Cardiac septum (tissue), 1 donor: ENCODE data around the gene CFP. TPM values are rescaled to one million over a fixed set of nuclear protein-coding genes. Genes with fewer than 3 reads are reported as not detected.
"Not testable (repeated sequence)": the region's sequence is repeated elsewhere in the genome, so short reads cannot be mapped to it uniquely, and the experiment has no call there.

Experiments used
- DNase-seq: peaks from one replicate; pipeline ENCODE4 v3.0.0-alpha.2; 2020; ENCODE audit warnings: low spot score
- intact Hi-C: fragments of 100-400 bp; cut with DNase I; formaldehyde crosslinking; loops from one replicate; pipeline ENCODE4 v1.14.0; 2022
- total RNA-seq: library from RNA; stranded (reverse); fragmentation: NEBNext Ultra II Directional; extraction: Animal tissue kit (Norgen Biotek cat#: 25700); gene quantifications from one replicate; pipeline ENCODE4 v1.2.1, GENCODE V29; 2021
- donor health status: DM: no; HTN: no; CAD: no.

The CFP gene
- total RNA-seq, 1 donor from 2014 or later: 1.0 TPM

DNA sequence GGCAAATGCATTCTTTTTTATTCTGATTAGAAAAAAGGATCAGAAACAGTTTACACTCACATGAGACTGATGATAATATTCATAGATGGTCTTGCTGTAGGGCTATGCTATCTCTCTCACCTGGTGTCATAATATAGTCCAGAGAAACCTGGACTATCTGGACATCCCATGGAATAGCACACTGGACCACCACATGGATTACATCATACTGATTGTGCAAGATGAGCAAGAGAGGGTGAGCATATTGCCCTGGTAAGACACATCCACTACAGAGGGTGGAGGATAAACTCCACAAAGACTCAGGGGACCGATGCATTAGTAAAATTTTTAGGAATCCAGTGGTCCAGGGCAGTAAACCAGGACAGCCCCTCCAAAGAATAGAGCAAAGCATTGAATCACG is 18.2 kb downstream of the CFP start:
- DNase-seq: no peak
- intact Hi-C loops: no loop called here

DNA sequence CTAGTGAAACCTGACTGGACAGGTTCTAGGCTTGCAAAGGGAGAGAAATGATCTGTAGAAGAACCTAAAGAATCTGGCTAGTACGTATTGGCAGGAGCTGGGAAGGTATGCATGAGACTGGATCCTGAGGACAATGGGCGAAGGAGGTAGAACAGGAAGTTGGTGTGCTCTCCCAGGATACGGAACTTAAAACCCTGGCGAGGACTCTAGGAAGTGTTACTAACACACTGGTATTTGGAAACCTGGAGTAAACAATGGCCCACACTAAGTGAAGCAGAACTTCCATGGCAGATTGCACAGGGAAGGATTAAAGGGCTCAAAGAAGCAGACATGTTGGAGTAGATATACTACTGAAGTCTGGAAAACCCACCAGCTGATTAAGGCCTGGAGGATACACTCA is 19.2 kb downstream of the CFP start:
- no peak for DNase-seq
- intact Hi-C loops: no loop called here

DNA sequence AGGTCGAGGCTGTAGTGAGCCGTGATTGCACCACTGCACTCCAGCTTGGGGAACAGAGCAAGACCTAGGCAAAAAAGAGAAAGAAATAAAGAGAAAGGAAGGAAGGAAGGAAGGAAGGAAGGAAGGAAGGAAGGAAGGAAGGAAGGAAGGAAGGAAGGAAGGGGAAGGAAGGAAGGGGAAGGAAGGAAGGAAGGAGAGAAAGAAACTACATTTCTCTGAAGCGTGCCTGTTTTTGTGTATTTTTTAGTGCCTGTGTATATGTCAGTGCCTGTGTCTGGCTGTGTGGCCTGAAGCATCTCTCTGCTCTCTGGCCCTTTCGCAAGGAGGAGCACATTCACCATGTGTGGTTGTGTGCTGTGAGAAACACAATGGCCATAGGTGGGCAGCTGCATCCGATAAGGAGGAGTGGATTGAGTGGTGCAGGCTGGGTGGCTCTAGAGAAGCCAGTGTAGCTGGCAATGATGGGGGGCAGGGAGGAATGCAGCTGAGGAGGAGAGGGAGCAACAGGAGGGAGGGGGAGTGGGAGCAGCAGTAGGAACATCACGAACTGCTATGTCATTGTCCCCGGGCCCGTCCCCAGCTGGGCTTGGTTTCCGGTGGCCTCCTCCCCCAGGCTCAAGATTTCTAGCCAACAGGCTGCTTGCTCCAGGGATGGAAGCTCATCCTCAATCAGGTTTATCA is 21.5 kb downstream of the CFP start:
- no peak for DNase-seq
- intact Hi-C loops: no loop called here

DNA sequence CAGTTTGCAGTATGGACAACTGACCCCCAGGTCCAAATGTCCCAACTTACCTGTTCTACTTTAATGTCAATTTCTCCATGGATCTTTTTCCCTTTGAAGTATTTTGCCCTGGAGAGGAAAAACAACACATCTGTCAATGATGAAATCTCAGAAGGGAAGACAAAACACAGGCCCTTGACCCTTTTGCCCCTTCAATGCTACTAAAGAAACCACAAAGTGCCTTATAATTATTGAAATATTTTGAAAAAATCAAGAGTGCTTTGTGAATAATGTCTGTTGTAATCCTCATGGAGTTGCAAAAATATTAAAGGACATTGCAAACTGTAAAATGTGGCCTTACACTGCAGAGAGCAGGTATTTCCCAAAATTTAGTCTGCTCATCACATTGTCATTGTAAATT is 22.6 kb downstream of the CFP start:
- no peak for DNase-seq
- intact Hi-C loops: no loop called here

DNA sequence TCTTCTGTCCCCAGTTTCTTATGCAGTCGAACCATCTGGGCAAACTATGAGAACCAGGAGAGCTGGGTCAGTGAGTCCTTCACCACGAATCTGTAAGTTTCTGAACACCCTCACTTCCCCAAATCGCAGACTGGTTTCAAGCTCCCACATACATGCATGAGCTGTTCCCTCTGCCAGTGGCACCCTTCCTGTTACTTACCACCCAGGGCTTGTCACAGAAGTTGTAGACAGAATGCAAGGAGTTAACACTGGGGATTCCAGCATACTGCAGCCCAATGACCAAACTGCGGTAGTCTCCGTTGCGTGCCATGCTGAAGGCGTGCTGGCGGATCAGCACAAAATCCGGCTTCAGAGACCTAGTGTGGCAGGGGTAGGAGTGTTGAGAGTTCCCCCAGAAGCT is 24.7 kb downstream of the CFP start:
- intact Hi-C loops: no loop called here
- DNase-seq: no peak

DNA sequence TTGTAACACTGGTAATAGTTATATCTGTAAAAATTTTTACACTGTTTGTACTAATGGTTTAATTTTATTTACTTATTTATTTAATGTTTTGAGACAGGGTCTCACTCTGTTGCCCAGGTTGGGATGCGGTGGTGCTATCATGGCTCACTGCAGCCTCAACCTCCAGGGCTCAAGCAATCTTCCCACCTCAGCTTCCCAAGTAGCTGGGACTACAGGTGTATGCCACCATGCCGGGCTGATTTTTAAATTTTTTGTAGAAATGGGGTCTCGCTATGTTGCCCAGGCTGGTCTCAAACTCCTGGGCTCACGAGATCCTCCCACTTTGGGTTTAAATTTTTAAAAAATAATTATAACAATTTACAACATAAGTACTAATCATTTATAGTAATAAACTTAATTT is 26.6 kb downstream of the CFP start:
- intact Hi-C loops, DNase-seq: not testable (repeated sequence)

DNA sequence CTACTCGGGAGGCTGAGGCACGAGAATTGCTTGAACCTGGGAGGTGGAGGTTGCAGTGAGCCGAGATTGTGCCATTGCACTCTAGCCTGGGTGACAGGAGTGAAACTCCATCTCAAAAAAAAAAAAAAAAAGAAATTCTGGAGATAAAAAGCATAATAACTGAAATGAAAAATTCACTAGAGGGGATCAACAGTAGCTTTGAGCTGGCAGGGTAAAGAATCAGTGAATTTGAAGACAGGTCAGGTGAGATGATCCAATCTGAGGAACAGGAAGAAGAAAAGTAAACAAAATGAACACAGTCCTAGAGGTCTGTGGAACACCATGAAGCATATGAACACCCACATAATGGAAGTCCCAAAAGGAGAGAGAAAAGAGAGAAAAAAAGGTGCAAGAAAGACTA is 32.5 kb downstream of the CFP start:
- no peak for DNase-seq
- intact Hi-C loops: no loop called here

DNA sequence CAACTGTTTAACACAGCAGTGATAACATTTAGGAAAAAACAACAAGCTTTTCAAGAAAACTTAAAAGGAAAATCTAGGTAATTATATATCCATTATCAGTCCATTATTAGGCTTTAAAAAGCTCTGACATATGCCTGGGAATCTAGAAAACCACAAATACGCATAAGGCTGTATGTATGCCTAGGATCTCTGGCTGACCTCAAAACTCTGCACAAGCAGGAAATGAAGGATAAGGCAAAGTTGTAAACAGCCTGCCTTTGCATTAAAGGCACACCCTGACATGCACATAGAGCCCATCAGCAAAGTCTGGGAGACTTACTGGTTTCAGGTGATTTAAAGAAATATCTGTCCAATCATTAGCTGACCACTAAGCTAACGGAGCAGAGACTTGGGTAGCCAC is 33.5 kb downstream of the CFP start:
- DNase-seq: no peak
- intact Hi-C loops: no loop called here

DNA sequence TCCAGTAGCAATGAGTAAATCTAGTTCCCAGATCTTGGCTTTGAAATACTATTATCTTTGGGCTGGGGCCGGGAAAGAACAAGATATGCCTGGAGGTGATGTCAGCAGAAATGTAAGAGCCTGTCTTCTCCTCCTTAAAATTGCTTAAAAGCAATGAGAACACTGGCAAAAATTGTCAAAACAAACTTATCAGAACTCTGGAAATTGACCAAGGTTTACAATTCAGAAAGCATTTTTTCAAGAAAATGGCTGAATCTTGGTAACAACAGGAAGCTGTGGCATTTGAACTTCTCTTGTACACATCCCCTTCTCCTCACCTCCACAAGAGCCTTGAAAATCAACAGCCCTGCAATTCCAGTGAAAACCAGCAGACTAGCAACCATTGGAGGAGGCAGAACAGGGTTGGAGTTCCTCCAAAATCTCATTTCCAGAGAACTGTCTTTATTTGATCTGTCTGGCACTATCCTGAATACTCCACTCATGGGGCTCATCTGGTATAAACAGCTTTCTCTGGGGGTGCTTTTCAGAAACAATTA is 33.9 kb downstream of the CFP start:
- DNase-seq: no peak
- intact Hi-C loops: no loop called here

DNA sequence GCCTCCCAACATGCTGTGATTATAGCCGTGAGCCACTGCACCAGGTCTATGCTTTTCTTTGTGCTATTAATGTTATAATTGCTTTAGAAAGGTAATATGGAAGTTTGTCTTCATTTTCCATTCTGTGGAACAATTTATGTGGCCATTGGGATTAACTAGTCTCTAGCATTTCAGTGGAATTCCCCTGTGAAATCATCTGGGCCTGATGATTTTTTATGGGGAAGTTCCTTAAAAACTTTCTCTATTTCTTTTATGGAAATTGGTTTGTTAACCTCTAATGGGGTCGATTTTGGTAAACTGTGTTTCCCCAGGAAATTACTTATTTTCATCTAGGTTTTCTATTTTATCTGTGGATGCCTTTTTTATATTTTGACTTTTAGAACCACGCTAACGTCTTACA is 36.2 kb downstream of the CFP start:
- no peak for DNase-seq
- intact Hi-C loops: no loop called here

DNA sequence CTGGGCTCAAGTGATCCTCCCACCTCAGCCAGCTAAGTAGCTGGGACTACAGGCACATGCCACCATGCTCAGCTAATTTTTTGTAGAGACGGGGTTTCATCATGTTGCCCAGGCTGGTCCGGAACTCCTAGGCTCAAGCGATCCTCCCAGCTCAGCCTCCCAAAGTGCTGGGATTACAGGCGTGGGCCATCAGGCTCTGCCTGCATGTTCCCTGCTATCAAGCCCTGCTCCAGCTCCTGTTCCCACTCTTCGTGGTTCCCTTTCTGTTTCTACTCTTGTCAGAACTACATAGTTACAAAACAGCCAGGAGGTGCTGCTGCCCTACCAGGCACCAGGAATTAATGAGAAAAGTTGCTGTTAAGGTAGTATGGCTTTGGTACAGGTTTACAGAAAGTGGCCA is 38.7 kb downstream of the CFP start:
- peak; percentile 31 for DNase-seq
- intact Hi-C loops: no loop called here

DNA sequence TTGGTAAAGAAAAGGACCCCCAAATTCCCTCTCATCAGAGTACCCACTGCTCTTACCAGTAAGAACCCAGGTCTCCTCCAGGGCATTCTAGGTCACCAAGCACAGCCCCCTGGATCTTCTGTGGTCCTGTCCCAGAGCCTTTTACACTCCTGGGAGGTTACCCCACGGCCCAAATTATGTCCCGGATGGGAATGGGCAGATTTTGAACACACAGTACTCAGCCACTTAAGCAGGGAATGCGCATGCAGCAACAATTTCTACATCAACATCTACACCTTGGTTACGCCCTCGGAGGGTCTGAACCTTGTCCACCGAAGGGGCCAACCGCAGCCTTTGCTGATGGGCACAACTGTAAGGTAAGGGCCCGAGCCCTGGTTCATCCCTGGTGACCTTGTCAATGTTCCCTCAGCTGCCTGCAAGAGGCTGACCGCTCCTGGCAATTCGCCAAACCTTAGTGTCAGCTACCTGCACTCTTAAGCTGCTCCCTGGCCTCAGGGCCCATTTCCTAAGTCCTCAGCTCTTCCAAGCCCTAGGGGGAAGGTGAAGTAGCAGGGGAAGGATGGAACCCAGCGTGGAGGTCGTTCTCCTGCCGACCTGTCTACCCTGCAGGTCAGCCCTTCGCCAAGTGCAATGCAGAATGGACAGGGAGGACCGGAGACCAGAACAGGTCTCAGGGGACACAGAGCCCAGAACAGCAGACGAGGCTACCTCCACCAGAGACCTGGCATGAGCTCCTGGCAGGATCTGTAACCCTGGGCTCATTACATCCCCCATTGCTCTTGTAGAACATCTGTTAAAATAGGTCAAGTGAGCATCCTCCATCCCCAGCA is 41.6 kb downstream of the CFP start:
- no peak for DNase-seq
- intact Hi-C loops: no loop called here

DNA sequence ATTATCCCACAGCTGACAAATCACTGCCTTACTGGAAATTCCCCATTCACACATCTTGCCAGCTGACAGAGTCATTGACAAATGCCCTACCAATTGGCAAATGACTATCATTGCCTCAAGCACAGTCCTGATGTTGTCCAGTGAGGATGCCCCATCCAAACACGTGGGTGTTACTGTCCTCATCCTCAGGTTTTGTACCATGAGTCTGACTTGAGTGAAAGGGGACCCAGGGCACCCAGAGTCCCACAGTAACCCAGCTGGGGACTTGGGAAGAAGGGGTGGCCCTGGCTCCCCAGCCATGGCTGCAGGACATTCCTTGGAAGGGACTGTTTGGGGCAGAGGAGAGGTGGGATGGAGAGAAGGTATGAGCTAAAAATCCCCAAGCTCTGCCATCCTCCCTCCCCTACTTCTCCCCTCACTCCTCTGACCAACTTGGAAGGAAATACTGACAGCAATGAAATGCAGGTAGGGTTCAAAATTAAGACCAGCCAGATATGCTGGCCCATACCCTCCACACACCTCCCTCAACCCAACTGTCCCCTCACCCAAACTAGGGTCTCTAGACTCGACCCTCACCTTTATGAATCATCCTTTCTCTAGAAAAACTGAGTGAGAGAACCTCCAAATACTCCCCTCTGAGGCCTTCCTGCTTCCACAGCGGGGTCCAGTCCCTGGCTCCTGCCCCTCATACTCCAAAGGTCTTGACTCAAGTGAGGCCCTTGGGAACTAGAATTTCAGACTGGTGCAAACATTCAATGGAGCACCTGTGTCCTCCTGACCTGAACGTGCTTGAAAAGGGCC is 42.4 kb downstream of the CFP start:
- intact Hi-C loops: no loop called here
- DNase-seq: no peak

DNA sequence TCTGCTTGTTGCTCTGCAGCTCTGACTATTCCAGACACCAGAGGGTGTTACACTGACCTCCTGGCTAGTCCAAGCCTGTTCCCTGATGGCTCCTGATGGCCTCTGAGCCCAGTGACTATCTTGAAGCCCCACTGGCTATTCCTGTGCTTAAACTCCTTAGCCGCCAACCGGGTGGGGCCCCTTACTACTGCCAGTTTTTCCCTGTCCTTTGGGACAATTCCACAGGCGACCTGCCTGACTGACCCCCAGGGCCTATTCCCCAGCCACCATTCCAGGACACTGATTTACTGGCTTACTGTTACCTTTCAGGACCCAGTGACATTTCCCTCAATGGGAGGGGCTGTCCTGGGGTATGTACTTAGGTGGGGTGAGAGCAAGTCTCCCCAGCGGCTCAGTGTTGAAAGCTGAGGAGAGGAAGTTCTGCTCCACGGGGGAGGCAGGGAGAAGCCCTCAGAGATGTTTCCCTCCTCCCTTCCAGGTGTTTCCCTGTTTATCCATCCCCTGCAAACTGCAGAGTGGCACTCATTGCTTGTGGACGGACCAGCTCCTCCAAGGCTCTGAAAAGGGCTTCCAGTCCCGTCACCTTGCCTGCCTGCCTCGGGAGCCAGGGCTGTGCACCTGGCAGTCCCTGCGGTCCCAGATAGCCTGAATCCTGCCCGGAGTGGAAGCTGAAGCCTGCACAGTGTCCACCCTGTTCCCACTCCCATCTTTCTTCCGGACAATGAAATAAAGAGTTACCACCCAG is 43.5 kb downstream of the CFP start:
- peak; percentile 38 for DNase-seq
- intact Hi-C loops: no loop called here

DNA sequence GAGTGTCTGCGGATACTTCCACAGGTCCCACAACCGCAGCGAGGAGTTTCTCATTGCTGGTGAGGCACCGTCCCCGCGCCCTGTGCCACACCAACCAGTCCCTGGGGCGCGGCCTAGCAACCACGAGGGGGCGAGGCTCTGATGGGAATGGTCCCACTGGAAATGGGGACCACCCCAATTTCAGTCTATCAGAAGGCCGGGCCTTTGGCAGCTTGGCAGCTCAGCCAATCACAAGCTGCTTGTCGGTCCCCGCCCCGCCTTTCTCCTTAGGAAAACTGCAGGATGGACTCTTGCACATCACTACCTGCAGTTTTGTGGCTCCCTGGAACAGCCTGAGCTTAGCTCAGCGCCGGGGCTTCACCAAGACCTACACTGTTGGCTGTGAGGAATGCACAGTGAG is 44.5 kb downstream of the CFP start:
- intact Hi-C loops: no loop called here
- DNase-seq: peak; percentile 75

DNA sequence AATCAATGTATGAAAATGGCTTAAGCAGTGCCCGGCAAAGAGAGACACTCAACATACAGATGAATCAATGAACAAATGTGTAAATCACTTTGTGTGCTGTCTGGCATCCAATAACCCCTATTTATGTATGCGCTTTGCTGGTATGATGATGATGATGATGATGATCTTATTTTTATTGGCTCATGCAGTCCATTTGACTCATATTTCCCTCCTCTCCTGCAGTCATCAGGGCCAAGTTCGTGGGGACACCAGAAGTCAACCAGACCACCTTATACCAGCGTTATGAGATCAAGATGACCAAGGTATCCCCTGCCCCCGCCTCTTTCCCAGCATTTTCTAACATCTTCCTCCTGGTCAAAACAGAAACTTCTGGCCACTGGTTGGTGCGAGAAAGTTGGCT is 45.0 kb downstream of the CFP start:
- intact Hi-C loops: no loop called here
- peak; percentile 36 for DNase-seq

DNA sequence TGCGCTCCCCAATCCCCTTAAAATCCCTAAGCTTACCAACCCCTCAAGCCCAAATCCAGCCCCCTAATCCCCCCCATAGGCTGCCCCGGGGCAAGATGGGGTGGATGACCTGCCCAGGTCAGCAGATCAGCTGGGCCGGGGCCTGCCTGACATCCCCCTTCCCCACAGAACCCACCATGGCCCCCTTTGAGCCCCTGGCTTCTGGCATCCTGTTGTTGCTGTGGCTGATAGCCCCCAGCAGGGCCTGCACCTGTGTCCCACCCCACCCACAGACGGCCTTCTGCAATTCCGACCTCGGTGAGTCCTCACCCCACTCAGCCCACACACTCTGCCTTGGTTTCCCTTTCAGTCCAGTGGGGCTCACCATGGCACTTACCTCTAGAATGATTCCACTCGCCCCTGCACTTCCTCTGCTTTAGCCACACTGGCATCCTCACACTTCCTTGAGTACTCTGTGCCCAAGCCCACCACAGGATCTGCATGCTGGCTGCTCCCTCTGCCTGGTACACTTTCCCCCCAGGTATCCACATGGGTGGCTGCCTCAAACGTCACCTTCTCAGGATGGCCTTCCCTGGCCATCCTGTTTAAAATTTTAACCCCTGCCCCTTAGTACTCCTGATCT is 46.4 kb downstream of the CFP start:
- DNase-seq: peak; percentile 63
- intact Hi-C loops: no loop called here

DNA sequence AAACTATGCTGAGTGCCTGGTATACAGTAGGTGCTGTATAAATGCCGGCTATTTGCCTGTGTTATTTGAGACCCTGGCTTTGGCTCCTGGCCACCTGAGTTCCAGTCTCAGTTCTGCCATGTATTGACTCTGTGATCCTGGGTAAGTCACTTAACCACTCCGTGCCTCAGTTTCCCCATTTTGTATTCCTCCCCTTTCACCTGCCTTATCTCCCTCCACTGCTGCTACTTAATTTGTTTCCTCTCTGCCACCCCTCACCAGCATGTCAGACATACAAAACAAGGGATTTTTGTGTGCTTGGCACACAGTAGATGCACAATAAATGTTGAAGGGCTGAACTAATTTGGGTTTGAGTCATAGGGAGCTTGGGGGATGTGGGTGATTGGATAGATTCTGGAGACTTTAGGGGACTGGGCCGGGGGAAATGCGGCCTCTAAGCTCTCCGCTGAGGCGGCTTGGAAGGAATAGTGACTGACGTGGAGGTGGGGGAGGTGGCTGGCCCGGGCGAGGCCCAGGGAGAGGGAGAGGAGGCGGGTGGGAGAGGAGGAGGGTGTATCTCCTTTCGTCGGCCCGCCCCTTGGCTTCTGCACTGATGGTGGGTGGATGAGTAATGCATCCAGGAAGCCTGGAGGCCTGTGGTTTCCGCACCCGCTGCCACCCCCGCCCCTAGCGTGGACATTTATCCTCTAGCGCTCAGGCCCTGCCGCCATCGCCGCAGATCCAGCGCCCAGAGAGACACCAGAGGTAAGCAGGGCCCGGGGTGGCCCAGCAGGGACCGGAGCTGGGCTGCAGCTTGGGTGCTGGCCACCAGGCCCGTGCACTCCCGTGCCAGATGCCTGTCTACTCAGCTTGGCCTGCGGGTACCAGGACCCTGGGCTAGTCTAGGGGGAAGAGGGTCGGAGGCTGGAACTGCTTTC is 47.7 kb downstream of the CFP start, which contains the start of gene TIMP1:
TIMP1 (plus strand) TSS at position 706 of the 917 bp plus-strand sequence. CDS start 980 bp downstream, outside the sequence.
- intact Hi-C loops: no loop called here
- peak; percentile 94 for DNase-seq
